Breast epithelium (tissue), 4 donors: ENCODE results near the gene EMC6. TPM values are rescaled to one million over a fixed set of nuclear protein-coding genes. Genes with fewer than 3 reads are reported as not detected.

ENCODE experiments used
- DNase-seq, 2 donors: peaks; one replicate each; pipeline ENCODE4 v3.0.0-alpha.2; 2019; ENCODE audit warnings: low spot score in 2 of 2
- H3K27ac ChIP-seq, 2 donors: fragments of 200-600 bp; sonication (generic) in 1 of 2; one replicate each; pipeline ENCODE4 v1.5.1; 2016 to 2019; ENCODE audit warnings: mild to moderate bottlenecking in 1 of 2
- H3K27me3 ChIP-seq, 2 donors: fragments of 200-600 bp; sonication (generic) in 1 of 2; one replicate each; pipeline versions ENCODE4 v1.5.1 to v1.6.0; 2017 to 2019; ENCODE audit warnings: control low read depth in 1 of 2, mild to moderate bottlenecking in 1 of 2
- H3K36me3 ChIP-seq: fragments of 200-600 bp; one replicate; pipeline ENCODE4 v1.5.1; 2019
- H3K4me1 ChIP-seq, 2 donors: fragments of 200-600 bp; sonication (generic); one replicate each; pipeline ENCODE4 v1.5.1; 2016 to 2019; ENCODE audit warnings: control low read depth in 1 of 2
- H3K4me3 ChIP-seq, 3 donors: fragments of 200-600 bp; sonication (generic); 1 replicate in 2 of 3; 2 replicates in 1 of 3; pipeline ENCODE4 v1.5.1; 2016 to 2019; ENCODE audit warnings: mild to moderate bottlenecking in 3 of 3, moderate library complexity in 2 of 3
- H3K9me3 ChIP-seq, 2 donors: fragments of 200-600 bp; sonication (generic) in 1 of 2; one replicate each; pipeline ENCODE4 v1.5.1; 2016 to 2019; ENCODE audit warnings: control low read depth in 1 of 2
- CTCF ChIP-seq, 3 donors: fragments of 450-650 bp; IDR thresholded peaks; one replicate each; pipeline ENCODE4 v1.5.1; 2016 to 2017; ENCODE audit warnings: antibody characterized with exemption in 3 of 3, mild to moderate bottlenecking in 3 of 3, moderate library complexity in 3 of 3
- POLR2A ChIP-seq: fragments of 450-650 bp; IDR thresholded peaks from one replicate; pipeline ENCODE4 v1.6.1; 2016; ENCODE audit warnings: antibody characterized with exemption, mild to moderate bottlenecking, moderate library complexity
- POLR2AphosphoS5 ChIP-seq, 3 donors: sonication (generic); formaldehyde crosslinking; IDR thresholded peaks; one replicate each; pipeline ENCODE4 v1.6.1; 2017; ENCODE audit warnings: antibody characterized with exemption in 3 of 3
- intact Hi-C: fragments of 100-400 bp; cut with DNase I; formaldehyde crosslinking; loops from one replicate; pipeline ENCODE4 v1.15.1; 2023; ENCODE audit warnings: low total_unique reads
- total RNA-seq, 3 donors: library from RNA; depleted of rRNA; stranded (reverse); fragments of >200 nt; gene quantifications; one replicate each; pipeline ENCODE4 v1.1.0, GENCODE V29; 2016

Gene EMC6
- total RNA-seq, 3 donors from 2014 or later = 12.5 to 19.0 (median 15.1) TPM

GRCh38 chr17:3688852-3689261 lies 20.2 kb downstream of the EMC6 start:
- H3K4me3 ChIP-seq = no peak overlapping the region
- TF ChIP-seq CTCF (IDR thresholded peaks at IDR 0.05) = no peak
- TF ChIP-seq POLR2A = no peak
- no peak for TF ChIP-seq POLR2AphosphoS5 (IDR thresholded peaks at IDR 0.05)

GRCh38 chr17:3689262-3690093 lies 20.9 kb downstream of the EMC6 start:
- Histone ChIP-seq H3K27ac (no peak overlapping the region), H3K36me3 (no peaks in the 10 kb centered on the region), H3K4me3 (no peak overlapping the region), H3K4me1 (no peaks in the 10 kb centered on the region), H3K9me3 (no peaks in the 10 kb centered on the region), H3K27me3 (peaks cover 0 to 55% of the 10 kb centered on the region in 2 donors)
- no peak for DNase-seq
- TF ChIP-seq POLR2A = no peak
- no peak for TF ChIP-seq POLR2AphosphoS5 (IDR thresholded peaks at IDR 0.05)
- TF ChIP-seq CTCF (IDR thresholded peaks at IDR 0.05) = no peak
- intact Hi-C loops = no loop called here

More at GRCh38 chr17:3688852-3689261, 20.2 kb downstream of the EMC6 start:
- DNase-seq = no peak
- intact Hi-C loops = no loop called here
- H3K36me3 ChIP-seq = no peaks in the 10 kb centered on the region
- H3K9me3 ChIP-seq = no peaks in the 10 kb centered on the region
- no peaks in the 10 kb centered on the region for H3K4me1 ChIP-seq
- H3K27ac ChIP-seq = no peak overlapping the region
- peaks cover 0 to 58% of the 10 kb centered on the region in 2 donors for H3K27me3 ChIP-seq

GRCh38 chr17:3690094-3690715 lies 21.6 kb downstream of the EMC6 start:
- TF ChIP-seq POLR2AphosphoS5 (IDR thresholded peaks at IDR 0.05) (no peak), CTCF (IDR thresholded peaks at IDR 0.05) (no peak), POLR2A (no peak)
- no peak overlapping the region for H3K4me3 ChIP-seq
- H3K4me1 ChIP-seq = no peaks in the 10 kb centered on the region
- no peaks in the 10 kb centered on the region for H3K36me3 ChIP-seq
- H3K27ac ChIP-seq = no peak overlapping the region
- DNase-seq = no peak
- peaks cover 5 to 58% of the 10 kb centered on the region in 2 donors for H3K27me3 ChIP-seq
- no peaks in the 10 kb centered on the region for H3K9me3 ChIP-seq
- intact Hi-C loops = no loop called here

GRCh38 chr17:3691617-3692067 lies 23.0 kb downstream of the EMC6 start:
- no peaks in the 10 kb centered on the region for H3K36me3 ChIP-seq
- no peak overlapping the region for H3K27ac ChIP-seq
- intact Hi-C loops = no loop called here
- H3K27me3 ChIP-seq = peaks cover 8 to 68% of the 10 kb centered on the region in 2 donors
- no peak for TF ChIP-seq POLR2AphosphoS5 (IDR thresholded peaks at IDR 0.05)
- TF ChIP-seq CTCF (IDR thresholded peaks at IDR 0.05) = no peak
- TF ChIP-seq POLR2A = no peak
- no peak for DNase-seq
- H3K4me3 ChIP-seq = no peak overlapping the region
- peaks cover 0 to 4% of the 10 kb centered on the region in 2 donors for H3K4me1 ChIP-seq
- H3K9me3 ChIP-seq = no peaks in the 10 kb centered on the region

DNA sequence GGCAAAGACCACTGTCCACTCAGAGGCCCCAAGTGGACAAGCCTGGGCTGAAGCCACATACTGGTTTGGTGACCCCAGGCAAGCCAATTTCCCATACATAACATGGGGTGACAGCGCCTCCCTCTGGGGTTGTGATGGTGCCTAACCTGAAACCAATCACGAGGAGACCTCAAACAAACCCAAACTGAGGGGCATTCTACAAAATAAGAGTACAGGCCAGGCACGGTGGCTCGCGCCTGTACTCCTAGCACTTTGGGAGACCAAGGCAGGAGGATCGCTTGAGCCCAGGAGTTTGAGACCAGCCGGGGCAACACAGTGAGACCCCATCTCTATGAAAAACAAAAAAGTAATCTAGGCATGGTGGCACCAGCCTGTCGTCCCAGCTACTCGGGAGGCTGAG lies 23.7 kb downstream of the EMC6 start:
- H3K36me3 ChIP-seq = no peaks in the 10 kb centered on the region
- H3K27me3 ChIP-seq = peaks cover 8 to 75% of the 10 kb centered on the region in 2 donors
- intact Hi-C loops = no loop called here
- no peak overlapping the region for H3K4me3 ChIP-seq
- H3K4me1 ChIP-seq = peaks cover 0 to 4% of the 10 kb centered on the region in 2 donors
- H3K9me3 ChIP-seq = no peaks in the 10 kb centered on the region
- no peak overlapping the region for H3K27ac ChIP-seq
- TF ChIP-seq POLR2A (no peak), POLR2AphosphoS5 (IDR thresholded peaks at IDR 0.05) (no peak), CTCF (IDR thresholded peaks at IDR 0.05) (no peak)
- DNase-seq = no peak
